ENCODE results near the gene TOGARAM2. TPM values are rescaled to one million over a fixed set of nuclear protein-coding genes. Genes with fewer than 3 reads are reported as not detected.

The TOGARAM2 gene
- polyA plus RNA-seq, 3 donors from 2014 or later = 3.1 to 13.0 (median 9.5) TPM

DNA sequence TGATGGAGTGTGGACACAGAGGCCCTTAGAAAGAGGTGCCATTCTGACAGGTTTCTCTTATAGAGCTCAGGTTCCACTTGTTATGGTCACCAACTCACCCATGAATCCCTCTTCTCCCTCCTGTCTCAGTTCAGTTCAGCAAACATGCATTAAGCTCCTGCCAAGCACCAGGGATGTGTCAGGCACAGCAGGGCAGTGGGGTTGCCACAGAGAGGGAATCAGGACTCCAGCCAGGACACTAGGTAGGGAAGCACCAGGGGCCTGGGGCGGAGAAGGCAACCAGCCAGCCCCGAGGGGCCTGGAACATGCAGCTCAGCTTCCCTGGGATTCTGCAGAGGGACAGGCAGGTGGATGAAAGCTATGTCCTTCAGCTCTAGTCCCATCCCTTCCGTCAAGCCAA lies 44.6 kb downstream of the TOGARAM2 start:
- no peaks in the 10 kb centered on the region for H3K9me3 Mint-ChIP-seq
- H3K36me3 Mint-ChIP-seq = peaks cover 18 to 42% (median 42%) of the 10 kb centered on the region in 3 donors
- DNase-seq = no peak
- H3K27ac Mint-ChIP-seq = peak overlapping the region in 1 of 6 donors; percentile 69
- H3K27me3 Mint-ChIP-seq (ENCODE audit: low read depth in 3 of 3) = peaks cover 0 to 2% (median 0%) of the 10 kb centered on the region in 3 donors
- H3K4me1 Mint-ChIP-seq = peaks cover 6 to 9% of the 10 kb centered on the region in 2 donors
- no peak overlapping the region for H3K4me3 Mint-ChIP-seq

DNA sequence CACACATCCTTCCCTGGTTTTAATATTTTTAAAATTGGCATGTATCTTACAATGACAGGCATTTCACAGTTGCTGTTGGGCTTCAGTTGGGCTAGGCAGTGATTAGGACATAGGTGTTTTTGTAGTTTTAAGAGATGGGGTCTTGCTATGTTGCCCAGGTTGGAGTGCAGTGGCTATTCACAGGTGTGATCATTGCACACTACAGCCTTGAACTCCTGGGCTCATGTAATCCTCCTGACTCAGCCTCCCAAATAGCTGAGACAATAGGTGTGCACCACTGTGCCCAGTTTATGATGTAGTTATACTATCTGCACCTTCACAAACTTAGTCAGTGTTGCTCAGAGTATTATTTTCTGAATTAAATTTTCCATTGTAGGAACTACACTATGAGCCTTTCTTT lies 49.9 kb downstream of the TOGARAM2 start:
- Mint-ChIP-seq H3K4me3 (no peak overlapping the region), H3K9me3 (no peaks in the 10 kb centered on the region), H3K36me3 (peaks cover 34 to 60% (median 49%) of the 10 kb centered on the region in 3 donors), H3K4me1 (peaks cover 29 to 32% of the 10 kb centered on the region in 2 donors), H3K27me3 (ENCODE audit: low read depth in 3 of 3) (peaks cover 0 to 3% (median 0%) of the 10 kb centered on the region in 3 donors), H3K27ac (peak overlapping the region in 1 of 6 donors; percentile 75)
- DNase-seq = no peak

DNA sequence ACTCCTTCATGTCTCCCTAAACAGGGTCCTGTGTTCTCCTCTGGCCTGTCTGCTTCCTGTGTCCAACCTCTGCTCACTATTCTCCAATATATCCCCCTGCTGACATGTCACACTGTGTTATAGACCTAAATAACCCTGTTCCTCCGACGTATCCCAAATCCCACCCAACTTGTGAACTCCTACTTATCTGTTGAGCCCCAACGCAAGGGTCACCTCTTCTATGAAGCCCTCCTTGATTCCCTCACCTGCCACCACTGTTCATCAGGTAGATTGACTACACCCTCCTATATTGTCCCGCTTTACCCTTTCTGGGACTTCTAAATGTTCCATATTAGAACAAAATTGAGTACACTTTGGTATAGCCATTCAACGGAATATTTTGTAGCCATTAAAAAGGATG lies 51.1 kb downstream of the TOGARAM2 start:
- H3K27ac Mint-ChIP-seq = peak overlapping the region in 1 of 6 donors; percentile 77
- H3K9me3 Mint-ChIP-seq = no peaks in the 10 kb centered on the region
- H3K36me3 Mint-ChIP-seq = peaks cover 35 to 61% (median 42%) of the 10 kb centered on the region in 3 donors
- H3K4me3 Mint-ChIP-seq = no peak overlapping the region
- H3K4me1 Mint-ChIP-seq = peaks cover 35 to 36% of the 10 kb centered on the region in 2 donors
- no peak for DNase-seq
- H3K27me3 Mint-ChIP-seq (ENCODE audit: low read depth in 3 of 3) = peaks cover 0 to 3% (median 0%) of the 10 kb centered on the region in 3 donors

DNA sequence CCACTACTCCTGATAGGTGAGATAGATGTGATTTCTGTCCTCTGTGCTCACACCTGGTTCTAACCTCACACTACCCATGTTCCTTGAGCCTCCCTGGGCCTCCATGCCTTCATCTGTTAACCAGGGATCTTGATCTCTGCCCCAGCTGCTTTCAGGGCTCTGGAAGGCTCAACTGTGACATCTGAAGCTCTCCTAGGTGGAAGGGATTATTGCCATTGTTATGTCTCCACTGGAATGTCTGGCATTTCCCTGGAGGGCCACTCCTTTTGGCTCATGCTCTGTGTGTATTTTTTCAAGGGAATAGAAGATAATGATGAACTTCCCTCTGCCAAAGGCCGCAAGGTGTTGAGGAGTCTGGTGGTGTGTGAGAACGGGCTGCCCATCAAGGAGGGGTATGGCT lies 52.1 kb downstream of the TOGARAM2 start:
- H3K4me1 Mint-ChIP-seq = peaks cover 35 to 36% of the 10 kb centered on the region in 2 donors
- no peak for DNase-seq
- peaks cover 34 to 61% (median 35%) of the 10 kb centered on the region in 3 donors for H3K36me3 Mint-ChIP-seq
- H3K27ac Mint-ChIP-seq = peak overlapping the region in 4 of 6 donors; percentile 3 to 58 (median 33)
- no peaks in the 10 kb centered on the region for H3K9me3 Mint-ChIP-seq
- no peak overlapping the region for H3K4me3 Mint-ChIP-seq
- H3K27me3 Mint-ChIP-seq (ENCODE audit: low read depth in 3 of 3) = peaks cover 0 to 3% (median 0%) of the 10 kb centered on the region in 3 donors

DNA sequence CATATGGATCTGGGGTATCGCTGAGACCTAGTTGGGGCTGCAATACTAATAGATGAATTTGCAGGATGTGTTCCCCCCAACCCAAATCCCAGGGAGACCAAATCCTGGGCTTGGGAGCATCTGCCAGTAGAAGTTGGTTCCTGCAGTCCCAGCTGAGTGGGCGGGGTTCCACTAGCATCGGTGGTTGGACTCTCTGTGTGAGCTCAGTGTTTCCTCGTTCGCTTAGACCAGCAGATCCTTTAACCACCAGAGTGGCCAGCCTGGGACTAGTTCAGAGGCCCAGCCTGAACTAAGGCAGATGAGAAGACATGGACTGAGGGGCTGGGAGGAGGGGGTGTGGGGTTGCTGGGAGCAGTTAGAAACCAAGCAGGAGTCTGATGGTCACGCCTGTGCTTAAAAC lies 52.6 kb downstream of the TOGARAM2 start:
- Mint-ChIP-seq H3K4me3 (peak overlapping the region in 1 of 5 donors; percentile 12), H3K27me3 (ENCODE audit: low read depth in 3 of 3) (peaks cover 0 to 1% (median 0%) of the 10 kb centered on the region in 3 donors), H3K4me1 (peaks cover 35 to 36% of the 10 kb centered on the region in 2 donors), H3K9me3 (no peaks in the 10 kb centered on the region), H3K27ac (peak overlapping the region in 2 of 6 donors; percentile 3 to 37), H3K36me3 (peaks cover 34 to 58% (median 35%) of the 10 kb centered on the region in 3 donors)
- no peak for DNase-seq

DNA sequence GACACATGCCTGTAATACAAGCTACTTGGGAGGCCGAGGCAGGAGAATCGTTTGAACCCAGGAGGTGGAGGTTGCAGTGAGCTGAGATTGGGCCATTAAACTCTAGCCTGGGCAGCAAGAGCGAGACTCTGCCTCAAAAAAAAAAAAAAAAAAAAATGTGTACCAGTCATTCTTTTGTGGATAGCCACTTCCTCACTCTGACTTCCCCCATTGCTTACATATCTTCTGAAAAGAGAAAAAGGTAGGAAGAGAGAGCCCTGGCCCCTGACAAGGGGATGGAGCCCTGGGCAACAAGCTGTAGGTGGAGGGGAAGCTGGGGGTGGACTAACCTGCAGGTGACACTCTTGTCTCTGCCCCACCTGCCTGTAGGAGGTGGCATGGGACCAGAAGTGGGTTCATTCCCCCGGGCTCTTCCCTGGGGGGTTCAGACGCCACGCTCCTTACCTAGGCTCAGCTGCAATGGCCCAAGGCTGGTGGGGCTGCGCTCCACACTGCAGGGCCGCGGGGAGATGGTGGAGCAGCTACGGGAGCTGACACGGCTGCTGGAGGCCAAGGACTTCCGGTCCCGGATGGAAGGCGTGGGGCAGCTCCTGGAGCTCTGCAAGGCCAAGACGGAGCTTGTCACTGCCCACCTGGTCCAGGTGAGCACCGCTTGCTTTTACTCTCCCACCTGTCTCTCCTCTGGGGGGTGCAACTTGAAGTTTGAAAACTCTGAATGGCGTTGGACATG lies 54.1 kb downstream of the TOGARAM2 start:
- Mint-ChIP-seq H3K4me3 (peak overlapping the region; percentile 13 to 60 (median 29)), H3K36me3 (peaks cover 32 to 58% (median 34%) of the 10 kb centered on the region in 3 donors), H3K27me3 (ENCODE audit: low read depth in 3 of 3) (peaks cover 0 to 1% (median 0%) of the 10 kb centered on the region in 3 donors), H3K9me3 (no peaks in the 10 kb centered on the region), H3K4me1 (peaks cover 35 to 36% of the 10 kb centered on the region in 2 donors), H3K27ac (peak overlapping the region; percentile 36 to 91 (median 57))
- DNase-seq = no peak

DNA sequence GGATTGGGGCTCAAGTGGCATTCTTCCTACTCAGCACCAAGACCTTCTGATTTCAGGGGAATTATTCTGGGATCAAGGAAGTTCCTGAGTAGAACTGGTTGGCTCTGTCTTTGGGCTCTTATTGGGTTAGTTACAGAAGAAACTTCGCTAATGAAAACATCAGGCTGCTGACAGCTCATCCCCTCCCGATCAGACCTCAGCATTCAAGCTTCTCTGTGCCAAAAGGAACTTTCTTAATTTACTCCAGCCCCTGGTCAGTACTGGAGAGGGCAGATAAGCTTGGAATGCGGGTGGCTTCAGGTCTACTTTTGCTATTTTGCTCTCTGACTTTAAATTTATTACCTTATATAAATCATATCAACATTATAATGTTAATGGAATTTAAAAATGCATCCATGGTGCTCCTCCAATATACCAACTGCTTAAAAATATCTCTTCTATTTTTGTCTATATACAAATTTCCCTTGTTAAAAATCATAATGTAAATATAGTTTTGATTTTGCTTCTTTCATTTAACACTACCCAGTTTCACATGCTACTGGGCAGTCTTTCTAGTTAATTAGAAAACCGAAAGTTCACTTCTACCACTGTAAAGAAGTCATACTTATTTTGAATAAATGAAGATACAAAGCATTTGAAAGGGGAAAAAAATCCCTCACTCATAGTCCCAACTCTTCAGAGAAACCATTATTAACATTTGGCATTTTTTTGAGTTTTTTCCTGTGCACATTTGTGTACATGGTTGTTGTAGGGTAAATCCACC lies 58.8 kb downstream of the TOGARAM2 start:
- no peak for DNase-seq
- H3K4me1 Mint-ChIP-seq = peaks cover 15 to 17% of the 10 kb centered on the region in 2 donors
- H3K27ac Mint-ChIP-seq = peak overlapping the region in 4 of 6 donors; percentile 9 to 78 (median 32)
- H3K36me3 Mint-ChIP-seq = peaks cover 8 to 45% (median 21%) of the 10 kb centered on the region in 3 donors
- no peaks in the 10 kb centered on the region for H3K27me3 Mint-ChIP-seq (ENCODE audit: low read depth in 3 of 3)
- no peaks in the 10 kb centered on the region for H3K9me3 Mint-ChIP-seq
- H3K4me3 Mint-ChIP-seq = no peak overlapping the region

DNA sequence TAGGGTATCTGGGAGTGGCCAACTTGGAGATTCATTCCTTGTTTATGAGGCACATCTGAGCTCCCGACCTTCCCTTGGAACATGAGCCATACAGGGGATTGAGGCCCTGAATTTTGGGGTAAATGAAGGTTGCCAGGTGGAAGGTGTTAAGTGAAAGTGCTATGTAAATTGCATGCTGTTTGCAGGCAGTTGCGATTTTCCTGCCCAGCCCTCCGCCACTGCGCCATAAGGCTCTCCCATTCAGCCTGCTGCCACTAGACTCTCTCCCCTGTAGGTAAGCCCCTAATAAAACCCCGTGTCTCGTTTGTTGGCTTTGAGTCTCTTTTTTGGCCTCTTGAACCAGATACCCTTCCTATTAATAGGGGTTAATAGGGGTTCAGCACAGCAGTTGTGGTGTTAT lies 59.5 kb downstream of the TOGARAM2 start:
- Mint-ChIP-seq H3K27ac (peak overlapping the region in 3 of 6 donors; percentile 9 to 44 (median 15)), H3K9me3 (no peaks in the 10 kb centered on the region), H3K4me3 (no peak overlapping the region), H3K4me1 (peaks cover 9 to 11% of the 10 kb centered on the region in 2 donors), H3K36me3 (peaks cover 13 to 45% (median 27%) of the 10 kb centered on the region in 3 donors), H3K27me3 (ENCODE audit: low read depth in 3 of 3) (no peaks in the 10 kb centered on the region)
- DNase-seq = no peak

DNA sequence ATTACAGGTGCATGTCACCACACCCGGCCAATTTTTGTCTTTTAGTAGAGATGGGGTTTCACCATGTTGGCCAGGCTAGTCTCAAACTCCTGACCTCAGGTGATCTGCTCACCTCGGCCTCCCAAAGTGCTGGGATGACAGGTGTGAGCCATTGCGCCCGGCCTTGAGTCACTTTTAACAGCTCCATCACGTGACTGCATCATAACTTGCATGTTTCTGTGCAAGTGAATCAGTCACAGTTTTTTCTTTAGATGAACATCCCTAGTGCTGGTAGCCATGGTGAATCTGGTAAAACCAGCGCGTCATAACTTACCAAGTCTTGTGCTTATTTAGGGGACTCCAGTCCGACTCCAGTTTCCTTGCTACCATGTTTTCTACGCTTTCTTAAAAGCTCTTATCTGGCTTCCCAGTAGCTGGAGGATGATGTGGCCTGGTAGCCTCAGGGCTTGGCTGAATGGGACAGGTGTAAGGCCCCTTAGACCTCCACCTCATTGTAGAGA lies 60.1 kb downstream of the TOGARAM2 start:
- Mint-ChIP-seq H3K27me3 (ENCODE audit: low read depth in 3 of 3) (peaks cover 0 to 2% (median 0%) of the 10 kb centered on the region in 3 donors), H3K9me3 (no peaks in the 10 kb centered on the region), H3K27ac (no peak overlapping the region), H3K36me3 (peaks cover 8 to 42% (median 21%) of the 10 kb centered on the region in 3 donors), H3K4me3 (no peak overlapping the region), H3K4me1 (peaks cover 2 to 5% of the 10 kb centered on the region in 2 donors)
- DNase-seq = no peak

DNA sequence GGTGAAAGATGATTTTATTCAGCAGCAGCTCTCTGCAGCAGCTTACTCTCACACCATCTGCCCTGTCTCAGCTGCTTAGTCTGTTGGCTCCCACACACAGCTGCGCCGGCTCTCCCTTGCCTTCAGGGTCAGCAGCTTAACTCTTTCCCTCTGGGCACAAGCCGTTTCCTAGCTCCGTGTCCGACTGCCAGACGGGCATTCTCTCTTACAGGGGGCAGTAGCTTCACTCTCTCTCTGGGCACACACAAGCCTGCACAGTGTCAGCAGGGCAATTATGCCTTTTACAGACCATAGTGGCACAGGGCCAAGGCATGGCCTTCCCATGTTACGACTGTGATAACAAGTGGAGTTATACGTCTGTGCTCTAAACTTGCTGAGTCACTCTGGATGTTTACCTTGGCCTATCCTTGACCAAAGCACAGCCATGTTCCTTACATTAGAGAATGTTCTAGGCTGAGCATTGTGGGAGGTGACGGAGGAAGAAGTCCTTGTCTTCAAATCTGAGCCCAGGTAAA lies 61.5 kb downstream of the TOGARAM2 start:
- H3K27me3 Mint-ChIP-seq (ENCODE audit: low read depth in 3 of 3) = peaks cover 0 to 3% (median 2%) of the 10 kb centered on the region in 3 donors
- DNase-seq = no peak
- H3K27ac Mint-ChIP-seq = no peak overlapping the region
- peaks cover 15 to 48% (median 28%) of the 10 kb centered on the region in 3 donors for H3K36me3 Mint-ChIP-seq
- H3K9me3 Mint-ChIP-seq = no peaks in the 10 kb centered on the region
- peaks cover 0 to under 1% of the 10 kb centered on the region in 2 donors for H3K4me1 Mint-ChIP-seq
- no peak overlapping the region for H3K4me3 Mint-ChIP-seq

DNA sequence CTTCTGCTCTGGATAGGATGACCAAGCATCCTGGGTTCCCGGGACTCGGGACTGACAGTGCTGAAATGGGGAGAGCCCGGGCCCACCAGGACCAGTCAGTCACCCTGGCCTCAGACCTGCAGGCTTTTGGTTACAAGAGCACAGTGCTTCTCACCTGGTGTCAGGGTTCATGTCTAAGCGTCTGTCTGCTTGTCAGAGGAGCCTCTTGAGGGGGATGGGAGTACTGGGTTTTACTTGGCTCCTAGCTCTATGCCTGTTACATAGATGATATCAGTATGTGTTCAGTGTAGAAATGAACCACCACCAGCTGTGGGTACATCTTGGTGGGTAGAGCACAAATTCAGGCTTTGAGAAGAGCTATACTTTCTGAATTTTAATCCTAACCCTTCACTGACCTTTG lies 63.4 kb downstream of the TOGARAM2 start:
- DNase-seq = no peak
- H3K4me3 Mint-ChIP-seq = no peak overlapping the region
- peaks cover 1 to 5% of the 10 kb centered on the region in 2 donors for H3K4me1 Mint-ChIP-seq
- H3K27ac Mint-ChIP-seq = peak overlapping the region in 2 of 6 donors; percentile 15 to 49
- no peaks in the 10 kb centered on the region for H3K9me3 Mint-ChIP-seq
- peaks cover 19 to 53% (median 40%) of the 10 kb centered on the region in 3 donors for H3K36me3 Mint-ChIP-seq
- peaks cover 0 to 3% (median 2%) of the 10 kb centered on the region in 3 donors for H3K27me3 Mint-ChIP-seq (ENCODE audit: low read depth in 3 of 3)

DNA sequence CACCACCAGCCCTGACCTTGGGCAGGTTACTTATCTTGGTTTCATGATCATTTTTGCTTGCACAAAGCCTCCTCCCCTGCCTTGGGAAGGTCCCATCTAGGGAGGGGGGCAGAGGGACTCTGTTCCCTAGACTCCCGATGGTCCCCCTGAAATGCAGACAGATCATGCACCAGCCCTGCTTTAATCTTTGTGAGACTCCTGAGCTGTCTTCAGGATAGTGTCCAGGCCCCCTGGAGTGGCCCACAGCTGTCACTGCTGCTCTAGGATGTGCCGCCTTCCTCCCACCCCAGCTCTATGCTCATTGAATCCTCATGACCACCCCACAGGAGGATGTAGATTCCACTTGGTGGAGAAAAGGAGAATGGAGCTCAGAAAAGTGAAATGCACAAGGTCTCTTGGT lies 65.2 kb downstream of the TOGARAM2 start:
- peaks cover 1 to 5% of the 10 kb centered on the region in 2 donors for H3K4me1 Mint-ChIP-seq
- H3K27me3 Mint-ChIP-seq (ENCODE audit: low read depth in 3 of 3) = peaks cover 0 to 3% (median 2%) of the 10 kb centered on the region in 3 donors

DNA sequence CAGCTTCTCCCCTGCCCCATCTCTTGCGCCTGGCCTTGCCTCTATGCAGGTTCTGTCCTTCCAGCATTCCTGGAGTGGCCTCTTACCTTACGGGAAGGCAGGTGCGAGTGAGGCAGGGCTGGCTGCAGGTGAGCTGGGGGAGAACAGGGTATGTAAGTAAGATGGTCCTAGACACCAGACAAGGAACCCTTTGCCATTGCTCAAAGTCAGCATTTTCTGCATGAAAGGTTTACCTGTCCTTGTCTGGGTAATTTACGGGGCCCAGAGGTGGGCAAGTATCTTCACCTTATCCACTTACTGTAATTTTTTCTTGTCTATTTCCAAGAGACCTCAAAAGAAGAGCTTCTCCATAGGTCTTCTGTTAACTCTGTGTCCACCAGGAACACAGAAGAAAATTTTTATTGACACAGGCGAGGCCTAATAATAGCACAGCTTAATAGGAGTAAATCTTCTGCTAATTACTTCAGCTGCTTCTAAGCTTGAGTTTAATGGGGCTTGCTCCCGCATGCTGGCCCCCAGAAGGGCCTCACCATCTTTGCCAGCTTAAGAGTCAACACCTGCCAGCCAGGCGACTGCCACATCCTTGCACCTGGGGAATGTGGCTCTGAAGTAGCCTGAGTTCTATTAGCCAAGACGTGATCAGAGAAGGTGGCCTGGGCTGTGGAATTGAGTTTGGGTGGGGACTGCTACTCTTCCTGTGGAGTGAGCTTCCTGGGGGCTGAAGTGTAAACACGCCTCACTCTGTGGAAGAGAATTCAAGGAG lies 66.2 kb downstream of the TOGARAM2 start:
- Mint-ChIP-seq H3K4me3 (no peak overlapping the region), H3K9me3 (no peaks in the 10 kb centered on the region), H3K4me1 (peaks cover 1 to 5% of the 10 kb centered on the region in 2 donors), H3K27me3 (ENCODE audit: low read depth in 3 of 3) (peaks cover 0 to 3% (median 2%) of the 10 kb centered on the region in 3 donors), H3K27ac (peak overlapping the region in 4 of 6 donors; percentile 8 to 71 (median 42)), H3K36me3 (peaks cover 21 to 50% (median 40%) of the 10 kb centered on the region in 3 donors)
- no peak for DNase-seq

More for the DNA sequence above, 65.2 kb downstream of the TOGARAM2 start:
- Mint-ChIP-seq H3K4me3 (no peak overlapping the region), H3K9me3 (no peaks in the 10 kb centered on the region), H3K27ac (peak overlapping the region in 1 of 6 donors; percentile 7), H3K36me3 (peaks cover 19 to 48% (median 38%) of the 10 kb centered on the region in 3 donors)
- DNase-seq = no peak
